ENCODE measurements around the gene RPRML.
"Not testable (repeated sequence)": the region's sequence is repeated elsewhere in the genome, so short reads cannot be mapped to it uniquely, and the experiment has no call there.

The RPRML gene

DNA sequence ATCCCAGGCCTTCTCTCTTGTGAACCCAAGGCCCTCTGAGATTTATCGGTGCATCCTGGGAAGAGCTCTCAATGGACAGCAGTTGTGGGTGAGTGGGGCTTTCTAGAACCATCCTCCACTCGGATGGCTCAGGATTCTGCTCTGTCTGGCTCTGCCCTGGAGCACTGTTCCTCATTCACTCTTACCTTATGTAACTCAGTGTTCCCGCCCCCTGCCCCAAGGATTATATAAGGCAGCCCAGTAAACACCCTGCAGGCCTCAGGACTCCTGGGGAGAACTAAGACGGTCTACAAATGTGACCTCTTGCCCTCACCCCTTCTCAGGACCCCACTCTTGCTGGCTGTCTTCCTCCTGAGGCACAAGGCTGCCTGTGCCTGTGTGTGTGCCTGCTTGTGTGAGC, 3.8 kb downstream of the RPRML start:
- no peak for DNase-seq

DNA sequence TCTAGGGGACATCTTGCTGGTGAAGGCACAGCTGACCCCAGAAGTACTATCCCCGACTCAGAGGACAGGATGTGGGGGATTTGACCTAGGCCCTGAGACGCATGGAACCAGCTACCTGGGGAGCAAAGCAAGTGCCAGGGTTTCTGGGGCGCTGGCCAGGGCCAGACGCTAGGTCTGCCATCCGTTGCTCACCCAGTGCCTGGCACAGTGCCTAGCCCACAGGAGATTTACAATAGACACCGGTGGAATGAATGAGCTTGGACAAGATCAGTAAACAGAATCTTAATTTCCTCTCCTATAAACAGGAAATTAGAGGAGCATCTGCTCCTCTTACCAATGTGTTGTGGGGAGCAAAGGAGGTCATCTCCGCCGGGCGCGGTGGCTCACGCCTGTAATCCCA, 5.0 kb downstream of the RPRML start:
- DNase-seq, result no peak

DNA sequence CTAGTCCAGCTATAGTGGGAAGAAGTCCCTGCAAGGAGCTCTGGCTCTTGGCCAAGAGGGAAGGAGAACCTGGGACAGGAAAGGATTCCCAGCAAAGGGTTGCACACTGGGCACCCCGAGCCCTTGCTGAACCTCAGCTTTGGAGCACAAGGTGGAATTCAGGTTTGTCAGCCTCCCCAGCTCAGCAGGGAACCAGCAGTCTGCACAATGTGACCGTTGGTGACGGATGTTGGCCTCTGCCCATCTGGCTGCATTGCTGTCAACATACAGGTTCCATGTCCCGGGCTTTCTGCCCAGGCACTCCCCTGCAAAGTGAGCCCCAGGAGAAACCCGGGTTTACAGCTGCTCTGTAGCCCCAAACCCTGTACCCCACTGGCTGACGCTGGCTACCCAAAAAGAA, 6.7 kb downstream of the RPRML start:
- DNase-seq, result no peak

DNA sequence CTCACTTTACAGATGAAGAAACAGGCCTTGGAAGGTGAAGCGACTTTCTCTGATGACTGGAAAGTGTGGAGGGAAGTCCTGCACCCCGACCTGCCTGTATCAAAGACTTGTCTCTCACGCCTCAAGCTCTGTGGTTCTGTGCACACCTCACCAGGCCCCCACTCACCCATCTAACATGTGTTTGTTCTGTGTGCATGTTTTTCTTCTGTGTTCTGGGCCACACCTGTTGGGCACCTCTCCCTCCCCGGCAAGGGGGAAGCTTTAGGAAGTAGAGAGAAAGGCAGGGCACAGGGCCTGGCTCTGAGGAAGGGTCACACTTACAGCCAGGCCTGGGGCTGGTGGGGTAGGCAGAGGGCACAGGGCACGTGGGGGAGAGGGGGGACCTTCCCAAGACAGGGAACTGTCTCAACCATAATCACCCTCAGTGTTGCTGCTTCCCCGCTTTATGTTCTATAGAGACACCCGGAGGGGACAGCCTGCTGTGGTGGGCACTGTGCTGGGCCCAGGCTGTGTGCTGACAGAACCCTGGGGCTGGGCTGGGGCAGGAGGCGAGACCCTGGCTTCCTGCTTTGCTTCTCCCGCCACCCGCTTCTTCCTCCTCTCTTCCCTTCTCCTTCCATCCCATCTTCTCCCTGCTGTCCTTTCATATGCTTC, 7.3 kb downstream of the RPRML start:
- no peak for DNase-seq

DNA sequence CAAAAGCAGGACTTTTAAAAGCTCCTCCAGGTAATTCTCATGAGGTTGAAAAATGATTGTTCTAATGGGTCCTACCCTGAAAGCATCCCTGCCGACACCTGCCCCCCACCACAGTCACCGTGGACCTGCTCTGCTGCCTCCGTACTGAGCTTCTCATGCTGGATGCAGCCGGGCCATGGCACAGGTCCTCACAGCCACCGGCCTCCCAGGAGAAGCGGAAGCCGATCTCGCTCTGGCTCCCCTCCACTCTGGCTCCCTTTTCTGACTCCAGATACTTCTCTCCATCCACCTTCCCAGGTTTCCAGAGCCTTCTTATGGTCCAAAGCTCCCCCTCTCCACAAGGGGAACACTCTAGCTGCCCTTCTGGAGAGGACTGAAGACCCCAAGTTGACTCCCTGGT, 10.2 kb downstream of the RPRML start:
- DNase-seq, result no peak

DNA sequence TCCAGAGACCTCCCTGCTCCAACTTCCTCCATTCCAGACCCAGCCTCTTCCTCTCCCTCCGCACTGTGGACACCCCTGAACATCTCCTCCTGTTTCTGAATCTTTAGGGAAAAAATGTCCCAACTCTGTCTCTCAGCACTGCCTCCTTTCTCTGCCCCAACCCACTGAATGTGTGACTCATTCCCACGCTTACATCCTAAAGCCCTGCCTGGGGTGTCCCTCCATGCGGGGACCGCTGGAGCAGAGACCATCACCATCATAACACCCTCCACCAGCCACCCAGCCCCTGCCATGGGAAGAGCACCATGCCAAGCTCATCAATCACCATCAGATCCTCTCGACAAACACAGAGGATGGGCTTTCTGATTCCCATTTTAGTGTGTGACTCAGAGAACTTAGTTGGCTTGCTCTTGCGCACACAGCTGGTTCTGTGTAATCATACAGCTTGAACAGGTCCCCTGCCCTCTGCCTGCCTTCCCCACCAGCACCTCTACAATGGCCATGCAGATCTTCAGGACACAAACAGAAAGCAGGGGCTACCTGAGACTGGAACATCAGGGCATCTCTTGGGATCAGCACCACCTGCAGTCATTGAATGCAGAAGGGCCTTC, 10.7 kb downstream of the RPRML start:
- no peak for DNase-seq

DNA sequence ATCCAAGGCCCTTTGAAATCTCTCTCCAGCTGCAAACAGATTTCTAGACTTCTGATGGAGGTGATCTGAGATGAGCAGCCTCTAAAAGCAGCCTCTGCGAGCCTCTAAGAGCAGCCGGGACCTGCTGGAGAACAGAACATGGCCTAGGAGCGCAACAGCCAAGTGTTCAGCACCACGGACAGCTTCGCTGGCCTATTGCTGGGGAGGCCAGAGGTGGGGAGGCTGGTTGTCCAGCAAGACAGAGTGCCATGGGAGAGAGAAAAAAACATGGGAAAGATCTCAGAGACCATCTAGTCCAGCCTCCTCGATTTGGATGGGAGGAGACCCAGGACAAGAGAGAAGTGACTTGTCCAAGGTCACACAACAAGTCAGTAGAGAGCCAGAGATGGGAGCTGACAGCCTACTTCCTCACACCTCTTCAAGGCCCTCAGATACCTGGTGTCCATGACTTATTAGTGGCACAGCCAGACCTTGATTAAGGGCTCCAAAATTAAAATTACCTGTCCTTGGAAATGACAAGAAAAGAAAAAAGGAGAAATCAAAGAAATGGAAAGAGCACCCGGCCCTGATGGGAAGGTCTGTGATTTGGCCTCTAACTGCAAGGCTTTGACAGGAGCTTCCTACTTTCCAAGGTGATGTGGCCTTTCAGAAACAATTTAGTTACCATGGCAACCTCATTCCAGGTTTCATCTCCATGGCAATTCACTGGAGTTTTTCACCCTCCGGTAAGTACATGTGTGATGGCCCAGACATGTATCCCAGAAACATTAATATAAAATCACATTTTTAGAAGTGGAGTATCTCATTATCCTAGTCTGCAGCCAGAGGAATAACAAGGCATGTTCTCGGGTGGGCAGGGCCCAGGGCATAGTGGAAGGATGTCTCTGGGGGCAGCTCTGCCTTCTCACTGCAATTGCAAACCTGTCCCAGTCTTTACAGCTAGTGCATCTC, 14.5 kb downstream of the RPRML start:
- DNase-seq, result no peak

DNA sequence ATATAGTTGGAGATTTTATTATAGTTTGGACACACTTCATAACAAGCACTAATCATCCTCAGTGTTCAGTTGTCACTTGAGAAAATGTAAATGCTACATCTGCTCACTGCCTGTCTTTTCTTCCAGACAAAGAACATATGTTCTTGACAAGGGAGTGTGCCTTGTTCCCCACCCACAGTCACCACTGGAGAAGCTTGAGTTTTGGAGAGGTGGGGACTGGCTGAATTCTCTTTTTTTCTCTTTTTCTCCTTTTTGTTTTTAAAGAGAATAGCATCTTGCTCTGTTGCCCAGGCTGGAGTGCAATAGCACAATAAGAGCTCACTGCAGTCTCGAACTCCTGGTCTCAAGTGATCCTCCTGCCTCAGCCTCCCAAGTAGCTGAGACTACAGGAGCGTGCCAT, 15.5 kb downstream of the RPRML start:
- no peak for DNase-seq

DNA sequence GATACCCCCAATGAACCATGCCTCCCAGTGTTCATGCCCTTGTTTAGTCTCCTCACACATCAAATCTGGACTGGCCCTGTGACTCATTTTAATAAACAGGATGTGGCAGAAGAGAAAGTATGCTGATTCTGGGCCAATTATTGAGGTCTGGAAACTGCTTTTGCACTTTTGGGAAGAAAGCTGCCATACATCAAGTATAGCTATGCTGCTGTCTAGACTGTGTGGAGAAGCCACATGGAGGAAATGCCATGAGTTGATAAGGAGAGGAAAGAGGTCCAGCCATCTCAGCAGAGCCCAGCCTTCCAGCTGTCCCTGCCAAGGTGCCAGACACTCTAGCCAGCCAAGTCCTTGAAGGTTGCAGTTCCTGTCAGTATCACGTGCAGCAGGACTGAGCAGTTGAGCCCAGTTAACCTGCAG, 16.7 kb downstream of the RPRML start:
- no peak for DNase-seq

DNA sequence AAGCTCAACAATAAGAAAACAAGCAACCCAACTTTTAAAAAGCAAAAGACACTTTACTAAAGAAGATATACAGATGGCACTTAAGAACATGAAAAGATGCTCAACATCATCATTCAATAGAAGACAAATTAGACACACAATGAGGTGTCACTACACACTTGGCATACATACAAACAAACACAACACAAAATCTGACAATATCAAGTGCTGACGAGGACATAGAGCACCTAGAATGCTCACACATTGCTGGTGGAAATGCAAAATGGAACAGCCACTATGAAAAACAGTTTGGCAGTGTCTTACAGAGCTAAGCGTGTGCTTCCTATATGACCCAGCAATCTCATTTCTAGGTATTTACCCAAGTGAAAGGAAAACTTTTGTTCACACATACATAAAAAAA, 18.9 kb downstream of the RPRML start:
- DNase-seq, result no peak

DNA sequence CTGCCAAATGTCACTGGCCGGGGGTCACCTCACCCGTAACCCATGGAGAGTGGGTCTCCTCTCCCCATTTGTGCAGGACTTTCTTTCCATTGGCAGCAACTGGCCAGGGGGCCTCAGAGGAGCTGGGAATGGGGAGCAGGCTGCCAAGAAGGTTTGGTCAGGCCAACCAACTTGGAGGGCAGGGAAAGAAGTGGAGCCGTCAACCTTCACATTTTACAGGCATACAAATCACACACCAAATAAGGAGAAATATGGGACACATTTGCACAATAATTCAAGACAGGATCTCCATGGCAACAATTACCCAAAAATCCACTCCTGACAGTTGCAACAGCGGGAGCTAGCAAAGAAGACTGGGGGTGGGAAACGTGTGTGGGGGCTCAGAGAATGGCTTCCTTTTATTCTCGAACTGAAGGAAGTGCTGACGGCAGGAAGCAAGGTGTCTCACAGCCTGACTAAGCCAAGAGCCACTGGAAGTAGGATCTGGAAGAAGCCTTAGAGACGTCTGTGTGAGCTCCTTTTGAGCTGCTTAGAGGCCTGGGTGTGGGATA, 20.9 kb downstream of the RPRML start:
- DNase-seq, result no peak

DNA sequence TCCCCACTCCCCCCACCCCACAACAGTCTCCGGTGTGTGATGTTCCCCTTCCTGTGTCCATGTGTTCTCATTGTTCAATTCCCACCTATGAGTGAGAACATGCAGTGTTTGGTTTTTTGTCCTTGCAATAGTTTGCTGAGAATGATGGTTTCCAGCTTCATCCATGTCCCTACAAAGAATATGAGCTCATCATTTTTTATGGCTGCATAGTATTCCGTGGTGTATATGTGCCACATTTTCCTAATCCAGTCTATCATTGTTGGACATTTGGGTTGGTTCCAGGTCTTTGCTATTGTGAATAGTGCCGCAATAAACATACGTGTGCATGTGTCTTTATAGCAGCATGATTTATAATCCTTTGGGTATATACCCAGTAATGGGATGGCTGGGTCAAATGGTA, 25.9 kb downstream of the RPRML start:
- not testable (repeated sequence) for DNase-seq

DNA sequence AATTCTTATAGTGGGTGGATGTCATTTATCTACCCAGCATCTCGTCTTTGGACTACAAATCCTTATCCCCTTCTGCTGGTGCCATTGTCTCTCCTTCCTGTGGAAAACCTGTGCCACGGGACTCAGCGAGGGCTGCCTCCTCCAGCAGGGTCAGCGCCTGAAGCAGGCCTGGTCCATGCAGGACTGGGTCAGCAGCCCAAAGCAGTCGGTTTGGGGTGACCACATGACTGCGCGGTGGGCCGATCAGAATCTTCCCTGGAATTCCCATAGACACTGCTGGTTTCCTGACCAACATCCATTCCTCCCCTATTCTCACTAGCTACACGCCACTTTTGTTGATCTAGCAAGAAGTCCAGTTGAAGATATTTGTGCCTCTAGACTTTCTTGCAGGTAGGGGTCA, 26.9 kb downstream of the RPRML start:
- no peak for DNase-seq

DNA sequence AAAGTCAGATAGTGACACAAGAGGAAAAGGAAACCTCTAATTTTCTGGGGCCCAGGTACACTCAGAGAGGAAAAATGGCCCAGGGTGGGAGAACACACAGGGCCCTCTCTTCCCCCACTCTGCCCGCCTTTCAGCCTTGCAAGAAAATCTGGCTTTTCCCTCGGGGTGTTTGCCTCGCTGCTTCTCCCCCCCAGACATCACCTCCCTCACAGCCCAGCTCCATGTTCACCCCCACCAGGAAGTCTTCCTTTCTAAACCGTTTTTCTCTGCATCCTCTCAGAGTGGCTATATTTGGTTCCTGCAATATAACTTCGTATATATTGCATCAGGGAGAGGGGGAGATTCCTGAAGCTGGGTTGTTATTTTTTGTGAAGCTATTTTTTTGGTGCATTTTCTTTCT, 27.3 kb downstream of the RPRML start:
- DNase-seq, result no peak

DNA sequence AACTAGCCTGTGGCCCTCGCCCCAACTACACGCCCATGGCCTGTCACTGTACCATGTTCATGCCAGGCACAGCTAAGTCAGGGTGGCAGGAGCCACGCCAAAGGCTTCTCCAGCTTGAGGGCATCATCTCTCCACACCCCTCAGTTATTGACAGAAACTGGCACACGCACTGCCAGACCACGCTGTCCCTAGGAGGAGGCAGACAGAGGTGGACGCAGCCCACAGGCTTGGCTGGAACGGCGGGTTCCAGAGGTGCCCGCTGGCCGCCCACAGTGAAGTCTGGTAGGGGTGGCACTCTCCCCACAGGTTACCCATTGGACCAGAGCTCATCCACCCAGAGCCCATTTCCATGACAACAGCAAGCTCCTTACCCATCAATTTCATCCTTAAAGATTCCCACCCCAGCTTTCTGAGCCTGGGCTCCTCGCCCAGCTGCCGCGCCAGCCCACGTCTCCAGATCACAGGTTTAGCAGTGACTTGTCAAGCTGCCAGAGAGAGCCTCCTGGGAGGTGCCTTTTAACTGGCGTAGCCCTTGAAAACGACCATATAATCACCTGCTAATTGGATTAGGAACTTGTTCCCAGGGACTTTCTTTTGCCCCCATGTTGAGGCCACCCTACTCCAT, 27.9 kb downstream of the RPRML start:
- DNase-seq, result no peak

DNA sequence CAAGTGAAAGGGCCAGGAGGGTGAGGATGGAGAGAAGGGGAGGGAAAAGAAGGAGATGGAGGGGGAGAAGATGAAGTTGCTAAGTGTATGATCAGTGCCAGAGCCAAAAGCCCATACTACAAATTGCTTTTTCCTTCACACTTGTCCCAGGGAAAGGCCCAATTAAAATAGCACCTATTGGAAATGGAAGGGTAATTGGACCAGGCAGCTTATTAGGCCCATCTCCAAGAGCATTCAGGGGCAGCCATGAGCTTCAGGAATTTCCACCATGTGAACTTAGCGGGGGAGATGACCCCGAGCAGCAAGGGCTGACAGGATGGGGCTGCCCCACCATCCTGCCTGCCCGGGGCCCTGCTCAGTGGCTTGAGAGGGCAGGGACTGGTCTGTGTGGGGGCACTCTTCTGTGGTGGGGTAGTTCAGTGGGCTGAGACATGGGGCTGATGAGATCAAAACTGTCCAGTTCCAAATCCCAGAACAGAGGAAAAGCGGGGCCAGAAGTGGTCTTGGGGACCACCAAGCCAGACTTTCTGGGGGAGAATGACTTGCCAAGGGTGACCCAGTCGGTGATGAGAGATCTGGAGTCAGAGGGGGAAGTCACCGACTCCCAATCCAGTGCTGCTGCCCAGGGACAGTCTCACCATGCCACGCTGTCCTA, 28.6 kb downstream of the RPRML start:
- DNase-seq, result no peak

DNA sequence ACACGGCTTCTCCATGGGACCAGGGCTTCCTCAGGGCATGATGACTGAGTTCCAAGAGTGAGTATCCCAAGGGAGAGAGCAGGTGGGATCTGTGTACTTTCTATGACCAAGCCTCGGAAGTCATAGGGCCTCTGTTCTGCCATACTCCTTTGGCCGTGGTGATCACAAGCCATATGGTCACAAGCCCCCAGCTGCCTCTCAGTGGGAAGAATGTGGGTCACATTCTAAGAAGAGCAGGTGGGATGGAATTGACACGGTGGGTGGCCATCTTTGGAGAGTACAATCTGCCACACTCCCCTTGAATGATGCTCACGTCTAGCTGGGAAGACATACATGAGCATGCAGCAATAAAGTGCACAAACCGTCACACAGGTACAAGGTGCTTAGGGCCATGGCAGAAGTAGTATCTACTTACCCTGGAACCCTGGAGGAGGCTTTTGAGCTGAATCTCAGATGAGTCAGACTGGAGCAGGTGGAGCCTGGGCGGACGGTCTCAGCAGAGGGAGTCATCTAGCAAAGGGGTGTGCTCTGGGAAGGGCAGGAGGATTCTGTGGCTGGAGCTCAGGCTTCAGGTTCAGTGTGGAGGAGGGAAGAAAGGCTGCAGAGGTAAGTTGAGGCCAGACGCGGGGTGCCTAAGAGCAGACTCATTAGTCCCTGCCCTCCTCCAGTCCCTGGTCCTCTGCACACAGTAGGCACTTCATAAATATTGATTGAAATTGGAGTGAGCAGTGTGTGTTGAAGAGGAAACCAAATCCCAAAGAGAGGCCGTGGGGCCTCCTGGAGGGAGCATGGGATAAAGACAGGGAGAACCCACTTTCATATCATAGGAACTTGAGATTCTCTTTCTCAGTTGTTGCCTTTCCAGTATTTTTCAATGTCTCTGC, 29.5 kb downstream of the RPRML start:
- DNase-seq, result no peak

DNA sequence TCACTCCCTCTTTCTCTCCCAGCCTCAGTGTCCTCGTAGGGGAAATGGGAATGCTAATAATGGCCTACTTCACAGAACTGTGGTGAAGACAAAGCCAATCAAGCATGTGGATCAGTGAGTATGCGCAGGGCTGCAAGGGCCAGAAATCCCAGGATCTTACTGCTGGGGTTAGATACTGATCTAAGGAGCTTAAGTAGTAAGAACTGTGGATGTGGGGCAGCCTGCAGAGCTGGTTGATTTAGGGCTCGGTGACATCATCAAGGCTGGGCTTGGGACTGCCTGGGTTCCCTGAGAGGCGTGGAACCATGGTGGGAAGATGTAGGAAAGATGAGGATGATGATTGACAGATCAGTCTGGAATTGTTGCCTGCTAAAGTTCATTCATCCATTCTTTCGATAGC, 30.5 kb downstream of the RPRML start:
- DNase-seq, result no peak

DNA sequence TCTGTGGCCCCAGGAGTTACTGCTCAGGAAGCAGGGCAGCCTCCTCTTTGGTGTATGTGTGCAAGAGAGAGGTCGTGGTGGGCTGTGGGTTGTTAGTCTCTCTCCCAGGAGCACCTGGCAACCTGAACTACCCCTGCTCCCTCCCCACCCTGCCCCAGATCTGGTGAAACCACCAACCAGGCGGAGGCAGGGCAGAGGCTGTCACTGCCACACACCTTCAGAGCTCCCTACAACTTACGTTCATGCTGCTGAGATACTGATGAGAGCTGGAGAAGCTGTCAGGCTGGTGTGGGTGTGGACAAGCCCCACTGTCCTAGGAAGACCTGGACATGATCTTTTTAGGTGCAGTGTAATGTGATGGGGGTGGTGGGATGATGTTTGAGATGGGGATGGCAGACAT, 31.8 kb downstream of the RPRML start:
- no peak for DNase-seq

DNA sequence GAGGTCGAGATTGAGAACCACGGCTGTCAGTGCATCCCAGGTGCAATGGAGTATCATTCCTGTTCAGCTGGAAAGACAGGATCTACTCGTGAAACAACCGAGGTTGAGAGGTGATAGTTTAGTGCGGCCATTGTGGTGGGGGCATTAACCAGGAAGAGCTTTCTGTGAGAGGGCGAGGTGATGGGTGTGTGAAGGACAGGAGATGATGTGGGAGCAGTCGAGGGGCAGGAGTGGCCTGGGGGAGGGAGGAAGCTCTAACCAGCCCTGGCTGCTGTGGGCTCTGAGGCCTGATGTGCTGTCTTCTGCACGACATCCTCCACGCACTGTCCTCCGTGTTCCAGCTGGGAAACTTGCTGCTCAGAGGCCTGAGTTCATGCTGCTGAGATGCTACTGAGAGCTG, 34.1 kb downstream of the RPRML start:
- no peak for DNase-seq

DNA sequence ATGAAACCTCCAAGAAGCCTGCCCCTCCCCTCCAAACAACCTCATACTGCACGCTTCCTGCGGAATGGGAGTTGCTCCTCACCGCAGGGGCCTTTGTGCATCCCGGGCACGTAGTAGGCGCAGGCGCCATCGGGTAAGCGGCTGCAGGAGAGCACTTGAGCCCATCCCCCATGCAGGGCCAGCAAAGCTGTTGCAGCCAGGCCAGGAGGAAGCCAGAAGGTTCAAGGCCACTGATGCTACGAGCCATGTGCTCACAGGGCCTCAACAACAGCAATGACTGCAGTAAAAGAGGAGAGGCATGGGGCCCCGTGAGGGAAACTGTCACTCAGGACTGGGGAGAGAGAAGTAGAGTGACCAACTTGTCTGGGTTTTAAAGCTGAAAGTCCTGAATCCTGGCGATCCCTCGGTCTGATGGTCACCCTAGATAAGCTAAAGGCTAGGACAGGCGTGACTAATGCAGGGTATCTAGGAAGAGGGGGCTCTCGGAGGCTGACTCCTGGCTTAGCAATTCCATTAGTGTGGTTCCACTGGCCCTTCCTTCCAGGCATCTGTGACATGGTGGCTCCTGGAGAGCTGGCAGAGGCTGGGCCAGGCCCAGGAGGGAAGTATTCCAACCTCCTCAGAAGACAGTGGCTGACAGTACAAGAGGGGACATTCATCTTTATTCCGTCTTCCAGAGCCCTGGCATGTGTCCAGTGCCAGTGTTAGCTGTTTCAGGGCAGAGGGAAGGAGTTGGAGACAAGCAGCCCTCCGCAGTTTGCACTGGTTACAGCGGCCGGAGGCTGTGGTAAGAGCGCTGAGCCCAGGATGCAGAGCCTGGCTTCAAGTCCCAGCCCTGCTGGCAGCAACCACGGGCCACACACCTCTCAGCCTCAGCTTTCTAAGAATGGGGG, 35.3 kb downstream of the RPRML start:
- no peak for DNase-seq
